ENCODE measurements around the gene SMOC2.

- TF ChIP-seq, protein P1, sequence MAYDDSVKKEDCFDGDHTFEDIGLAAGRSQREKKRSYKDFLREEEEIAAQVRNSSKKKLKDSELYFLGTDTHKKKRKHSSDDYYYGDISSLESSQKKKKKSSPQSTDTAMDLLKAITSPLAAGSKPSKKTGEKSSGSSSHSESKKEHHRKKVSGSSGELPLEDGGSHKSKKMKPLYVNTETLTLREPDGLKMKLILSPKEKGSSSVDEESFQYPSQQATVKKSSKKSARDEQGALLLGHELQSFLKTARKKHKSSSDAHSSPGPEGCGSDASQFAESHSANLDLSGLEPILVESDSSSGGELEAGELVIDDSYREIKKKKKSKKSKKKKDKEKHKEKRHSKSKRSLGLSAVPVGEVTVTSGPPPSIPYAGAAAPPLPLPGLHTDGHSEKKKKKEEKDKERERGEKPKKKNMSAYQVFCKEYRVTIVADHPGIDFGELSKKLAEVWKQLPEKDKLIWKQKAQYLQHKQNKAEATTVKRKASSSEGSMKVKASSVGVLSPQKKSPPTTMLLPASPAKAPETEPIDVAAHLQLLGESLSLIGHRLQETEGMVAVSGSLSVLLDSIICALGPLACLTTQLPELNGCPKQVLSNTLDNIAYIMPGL (CRISPR knock-in tag; IDR thresholded peaks at IDR 0.05; ENCODE audit: borderline replicate concordance), result no peak
- TF ChIP-seq MAX (IDR thresholded peaks at IDR 0.05) (no peak), POLR2AphosphoS2 (conservative IDR thresholded peaks at IDR 0.05; ENCODE audit: low read length) (no peak), BHLHE40 (IDR thresholded peaks at IDR 0.05; ENCODE audit: low read depth, low read length) (no peak)
- TF ChIP-seq, protein P2, sequence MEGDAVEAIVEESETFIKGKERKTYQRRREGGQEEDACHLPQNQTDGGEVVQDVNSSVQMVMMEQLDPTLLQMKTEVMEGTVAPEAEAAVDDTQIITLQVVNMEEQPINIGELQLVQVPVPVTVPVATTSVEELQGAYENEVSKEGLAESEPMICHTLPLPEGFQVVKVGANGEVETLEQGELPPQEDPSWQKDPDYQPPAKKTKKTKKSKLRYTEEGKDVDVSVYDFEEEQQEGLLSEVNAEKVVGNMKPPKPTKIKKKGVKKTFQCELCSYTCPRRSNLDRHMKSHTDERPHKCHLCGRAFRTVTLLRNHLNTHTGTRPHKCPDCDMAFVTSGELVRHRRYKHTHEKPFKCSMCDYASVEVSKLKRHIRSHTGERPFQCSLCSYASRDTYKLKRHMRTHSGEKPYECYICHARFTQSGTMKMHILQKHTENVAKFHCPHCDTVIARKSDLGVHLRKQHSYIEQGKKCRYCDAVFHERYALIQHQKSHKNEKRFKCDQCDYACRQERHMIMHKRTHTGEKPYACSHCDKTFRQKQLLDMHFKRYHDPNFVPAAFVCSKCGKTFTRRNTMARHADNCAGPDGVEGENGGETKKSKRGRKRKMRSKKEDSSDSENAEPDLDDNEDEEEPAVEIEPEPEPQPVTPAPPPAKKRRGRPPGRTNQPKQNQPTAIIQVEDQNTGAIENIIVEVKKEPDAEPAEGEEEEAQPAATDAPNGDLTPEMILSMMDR (IDR thresholded peaks at IDR 0.05), result no peak
Measured at GRCh38 chr6:168447282-168447681, 6.3 kb downstream of the SMOC2 start.

Data from A549 (cell line).